Islet of Langerhans (tissue), 1 donor: ENCODE data around the gene TLX2.

Experiments
- FAIRE-seq: peaks from one replicate; lab custom pipeline; 2011; peaks lifted over from hg19 to GRCh38; lab: Jason Lieb, UNC

The TLX2 gene

DNA sequence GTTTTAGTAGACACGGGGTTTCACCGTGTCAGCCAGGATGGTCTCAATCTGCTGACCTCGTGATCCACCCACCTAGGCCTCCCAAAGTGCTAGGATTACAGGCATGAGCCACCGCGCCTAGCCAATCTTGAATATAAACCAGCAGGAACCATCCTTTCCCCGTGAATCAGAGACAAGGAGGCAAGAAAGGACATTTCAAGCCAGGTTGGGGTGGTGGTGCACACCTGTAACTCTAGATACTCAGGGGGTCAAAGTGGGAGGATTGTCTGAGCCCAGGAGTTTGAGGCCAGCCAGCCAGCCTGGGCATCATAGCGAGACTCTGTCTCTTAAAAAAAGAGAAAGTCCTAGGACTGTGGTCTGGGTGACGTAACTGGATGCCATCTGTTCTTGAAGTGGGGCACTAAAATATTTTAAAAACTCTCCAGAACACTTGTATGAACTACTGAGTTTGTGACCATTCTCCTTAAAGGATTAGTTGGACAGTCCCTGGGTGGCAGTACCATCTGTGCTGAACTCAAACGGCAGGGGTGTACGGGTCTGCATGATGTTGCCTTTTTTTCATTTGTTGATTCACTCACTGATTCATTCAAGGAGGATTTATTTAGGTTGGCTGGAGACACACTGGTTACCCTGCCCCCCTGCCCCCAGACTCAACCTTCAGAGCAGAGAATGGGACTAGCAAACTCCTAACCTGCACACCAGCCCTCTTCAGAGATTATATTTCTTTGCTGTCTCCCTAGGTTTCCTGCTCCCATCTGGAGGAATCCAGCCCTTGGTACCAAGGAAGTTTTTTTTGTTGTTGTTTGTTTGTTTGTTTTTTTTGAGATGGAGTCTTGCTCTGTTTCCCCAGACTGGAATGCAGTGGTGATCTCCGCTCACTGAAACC, 2.9 kb upstream of the TLX2 start:
- no peak for FAIRE-seq

DNA sequence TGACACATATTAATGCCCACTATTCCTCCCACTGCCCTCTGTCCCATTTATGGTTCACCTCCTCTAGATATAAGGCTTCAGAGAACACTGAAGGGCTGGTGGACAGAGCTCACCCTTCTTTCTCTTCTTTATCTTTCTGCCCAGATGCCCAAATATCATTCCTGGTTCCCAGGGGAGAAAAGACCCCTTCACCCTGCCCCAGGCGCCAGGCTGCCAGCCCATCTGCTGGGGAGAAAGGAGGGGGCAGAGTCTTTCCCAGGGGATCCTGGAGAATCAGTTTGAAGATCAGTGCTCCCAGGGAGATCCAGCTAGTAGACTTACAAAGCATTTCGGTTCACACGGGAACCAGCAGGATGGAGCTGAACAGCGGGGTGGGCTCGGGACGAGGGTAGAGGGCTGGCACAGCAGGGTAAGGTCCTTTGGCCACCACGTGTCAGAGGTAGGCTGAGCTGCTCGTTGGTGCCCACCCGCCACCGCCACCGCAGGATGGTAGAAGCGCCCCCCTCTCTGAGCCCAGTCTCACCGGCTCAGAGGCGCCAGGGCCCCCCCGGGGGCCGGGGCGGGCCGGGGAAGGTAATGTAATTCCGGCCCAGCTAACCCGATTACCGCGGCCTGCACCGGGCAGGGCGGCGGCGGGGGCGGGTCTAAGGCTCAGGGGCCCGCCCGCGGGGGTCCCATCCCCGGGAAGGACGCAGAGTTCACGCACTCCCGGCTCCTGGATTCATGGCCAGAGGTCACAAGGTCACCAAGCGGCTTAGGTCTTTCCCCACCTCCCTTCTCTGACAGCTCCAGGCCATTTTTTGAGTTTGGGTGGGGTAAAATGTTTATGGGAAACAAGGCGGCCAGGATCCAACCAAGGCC, 1.3 kb upstream of the TLX2 start:
- FAIRE-seq, result no peak

DNA sequence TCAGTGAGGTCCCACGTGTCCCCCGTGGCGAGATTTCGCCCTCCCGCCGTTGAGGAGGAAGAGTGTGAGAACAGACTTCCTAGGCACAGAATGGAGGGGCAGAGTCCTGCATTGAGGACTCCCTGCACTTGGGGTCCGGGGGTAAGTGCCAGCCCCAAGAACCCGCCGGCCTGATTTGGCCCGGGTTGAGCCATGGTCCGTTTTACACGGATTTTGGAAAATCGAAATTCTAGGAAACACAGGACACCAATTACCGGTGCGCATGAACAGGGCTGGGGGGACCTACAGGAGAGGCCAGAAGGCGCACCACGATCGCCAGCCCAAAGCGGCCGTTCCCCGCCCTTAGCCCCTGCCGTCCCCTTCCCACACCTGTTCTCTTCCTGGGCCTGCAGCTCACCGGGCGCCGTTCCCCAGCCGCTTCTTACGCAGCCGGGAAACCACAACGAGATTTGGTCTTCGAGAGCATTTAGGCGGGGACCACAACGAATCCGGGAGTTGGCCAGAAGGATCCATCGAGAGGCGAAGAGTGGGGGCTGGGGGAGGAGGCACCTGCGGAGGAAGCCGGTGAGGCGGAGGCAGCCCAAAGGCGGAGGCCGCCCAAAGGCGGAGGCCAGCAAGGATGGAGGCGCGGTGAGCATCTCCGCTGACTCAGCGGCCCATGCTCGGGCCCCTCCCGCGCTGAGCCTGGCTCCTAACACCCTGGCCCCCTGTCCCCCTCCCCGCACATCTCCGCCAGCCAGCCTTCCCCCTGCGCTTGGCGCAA, 464 bp upstream of the TLX2 start:
- FAIRE-seq, result no peak

DNA sequence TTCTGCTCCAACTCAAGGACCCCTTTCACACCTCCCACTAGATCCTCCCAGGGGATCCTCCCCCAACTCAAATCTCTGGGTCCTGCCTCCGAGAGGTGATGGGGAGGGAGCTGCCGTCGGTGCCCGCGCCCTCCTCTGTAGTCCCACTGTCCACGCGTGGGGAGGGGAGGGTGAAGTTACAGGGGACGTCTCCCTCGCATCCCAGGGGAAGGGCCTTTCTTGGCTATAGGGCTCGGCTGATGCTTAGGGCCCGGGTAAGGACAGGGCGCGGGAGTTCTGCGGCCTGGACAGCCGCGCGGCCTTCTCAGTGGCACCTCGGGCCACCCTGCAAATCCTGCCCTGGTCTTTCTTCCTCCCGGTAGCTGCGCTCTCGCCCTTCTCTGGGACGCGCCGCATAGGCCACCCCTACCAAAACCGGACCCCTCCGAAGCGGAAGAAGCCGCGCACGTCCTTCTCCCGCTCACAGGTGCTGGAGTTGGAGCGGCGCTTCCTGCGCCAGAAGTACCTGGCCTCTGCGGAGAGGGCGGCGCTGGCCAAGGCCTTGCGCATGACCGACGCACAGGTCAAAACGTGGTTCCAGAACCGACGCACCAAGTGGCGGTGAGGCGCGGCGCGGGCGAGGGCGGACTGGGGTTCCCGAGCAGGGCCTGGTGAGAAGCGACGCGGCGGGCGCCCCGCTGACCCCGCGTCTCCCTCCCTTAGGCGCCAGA, 1.2 kb downstream of the TLX2 start:
- no peak for FAIRE-seq

DNA sequence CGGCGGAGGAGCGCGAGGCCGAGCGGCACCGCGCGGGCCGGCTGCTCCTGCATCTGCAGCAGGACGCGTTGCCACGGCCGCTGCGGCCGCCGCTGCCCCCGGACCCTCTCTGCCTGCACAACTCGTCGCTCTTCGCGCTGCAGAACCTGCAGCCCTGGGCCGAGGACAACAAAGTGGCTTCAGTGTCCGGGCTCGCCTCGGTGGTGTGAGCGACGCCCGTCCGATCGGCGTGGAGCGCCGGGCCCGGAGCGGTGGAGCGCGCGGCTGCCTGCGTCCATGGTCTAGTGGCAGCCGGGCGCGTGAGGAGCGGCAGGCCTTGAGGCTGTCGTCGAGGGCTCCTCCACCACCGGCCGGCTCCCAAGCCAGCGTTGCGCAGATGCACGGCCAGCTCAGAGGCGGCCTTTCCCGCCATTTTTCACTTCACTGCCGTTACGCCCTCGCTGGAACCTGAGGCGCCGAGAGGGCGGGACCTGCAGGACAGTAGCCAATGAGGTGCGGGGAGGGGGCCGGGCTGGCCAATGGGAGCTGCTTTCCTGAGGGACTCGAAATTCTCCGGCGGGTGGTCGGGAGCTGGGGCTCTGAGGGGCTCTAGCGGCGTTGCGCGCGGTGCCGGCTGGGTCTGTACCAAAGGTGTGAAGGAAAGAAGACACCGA, 1.9 kb downstream of the TLX2 start:
- no peak for FAIRE-seq

DNA sequence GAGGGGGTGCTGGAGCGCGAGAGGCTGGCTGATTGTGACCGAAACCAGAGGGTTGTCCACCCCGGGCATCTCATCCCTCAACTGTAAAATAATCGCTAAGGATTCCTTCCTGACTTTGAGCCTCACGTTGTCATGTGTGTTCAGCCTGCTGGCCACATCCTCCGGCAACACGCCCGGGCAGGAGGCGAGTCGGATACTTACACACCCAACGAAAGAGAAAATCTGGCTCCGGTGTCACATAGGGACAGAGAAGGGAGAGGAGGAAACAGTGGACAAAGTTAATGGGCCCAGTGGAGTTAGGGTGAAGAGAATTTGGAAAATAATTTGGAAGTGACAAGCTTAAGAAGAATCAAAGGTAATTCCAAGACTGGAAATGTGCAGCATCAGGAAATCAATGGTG, 2.4 kb downstream of the TLX2 start:
- no peak for FAIRE-seq

DNA sequence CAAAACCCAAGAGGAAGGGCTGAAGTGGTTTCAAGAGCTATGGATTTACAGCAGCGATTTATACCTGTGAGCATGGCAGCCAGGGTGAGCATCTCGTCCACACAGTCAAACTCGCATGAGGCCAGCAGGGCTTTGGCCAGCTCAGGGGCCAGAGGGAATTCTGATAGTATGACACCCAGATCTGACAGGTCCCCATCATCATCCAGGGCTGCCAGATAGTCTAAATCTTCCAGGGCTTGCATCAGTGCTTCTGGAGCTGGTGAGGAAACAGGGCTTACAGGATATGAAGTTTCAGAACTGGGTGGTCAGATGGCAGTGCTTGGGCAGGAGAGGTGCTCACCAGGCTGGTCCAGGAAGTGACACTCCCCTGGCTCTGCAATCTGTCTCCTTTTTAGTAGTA, 8.3 kb downstream of the TLX2 start:
- FAIRE-seq, result no peak

DNA sequence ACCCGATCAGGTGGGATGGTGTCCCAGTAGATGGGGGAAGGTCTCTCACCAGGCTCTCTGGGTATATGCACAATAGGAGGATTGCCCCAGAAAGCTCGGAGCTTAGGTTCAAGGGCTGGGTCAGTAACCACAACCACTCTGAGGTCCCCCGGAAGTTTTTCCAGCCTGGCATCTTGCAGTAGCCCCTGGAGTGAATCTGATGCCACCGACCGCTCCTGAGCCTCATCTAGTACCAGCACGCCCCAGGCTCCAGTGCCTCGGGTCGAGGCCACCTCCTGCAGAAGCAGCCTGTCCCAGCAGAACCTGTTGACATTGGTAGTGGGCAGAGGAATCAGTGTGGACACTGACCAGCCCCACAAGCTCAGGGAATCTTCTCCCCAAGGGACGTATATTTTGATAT, 9.8 kb downstream of the TLX2 start:
- FAIRE-seq, result no peak

DNA sequence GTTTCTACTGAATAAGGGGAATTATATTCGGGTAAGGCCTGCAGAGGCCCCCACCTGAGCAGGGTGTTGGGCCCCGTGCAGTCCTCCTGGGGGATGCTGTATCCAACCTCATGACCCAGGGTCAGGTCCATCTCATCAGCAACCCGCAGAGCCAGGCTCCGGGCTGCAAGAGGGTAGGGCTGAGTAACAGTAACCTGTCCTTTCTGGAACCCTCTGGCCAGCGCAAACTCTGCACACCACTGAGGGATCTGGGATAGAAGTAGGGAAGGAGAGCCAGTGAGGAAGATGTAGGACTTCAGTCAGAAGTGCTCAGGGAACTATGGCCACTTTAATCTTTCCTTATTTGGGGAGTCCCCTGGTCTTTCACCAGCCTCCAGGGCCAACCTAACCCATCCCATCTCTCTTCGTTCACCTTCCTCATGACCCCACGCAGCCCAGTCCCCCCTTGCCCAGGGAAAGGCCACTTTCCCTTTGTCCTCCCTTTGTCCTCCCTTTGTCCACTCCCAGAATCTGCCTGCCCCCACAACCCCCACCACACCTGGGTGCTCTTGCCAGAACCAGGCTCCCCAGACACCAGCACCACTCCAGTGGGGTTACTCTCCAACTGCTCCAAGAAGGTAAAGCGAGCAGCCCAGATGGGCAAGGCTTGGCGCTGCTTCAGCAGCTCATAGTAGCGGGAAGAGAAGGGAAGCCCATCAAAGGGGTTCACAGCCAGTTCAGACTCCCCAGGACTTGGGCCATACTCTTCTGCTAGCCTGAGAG, 10.9 kb downstream of the TLX2 start:
- FAIRE-seq, result no peak

DNA sequence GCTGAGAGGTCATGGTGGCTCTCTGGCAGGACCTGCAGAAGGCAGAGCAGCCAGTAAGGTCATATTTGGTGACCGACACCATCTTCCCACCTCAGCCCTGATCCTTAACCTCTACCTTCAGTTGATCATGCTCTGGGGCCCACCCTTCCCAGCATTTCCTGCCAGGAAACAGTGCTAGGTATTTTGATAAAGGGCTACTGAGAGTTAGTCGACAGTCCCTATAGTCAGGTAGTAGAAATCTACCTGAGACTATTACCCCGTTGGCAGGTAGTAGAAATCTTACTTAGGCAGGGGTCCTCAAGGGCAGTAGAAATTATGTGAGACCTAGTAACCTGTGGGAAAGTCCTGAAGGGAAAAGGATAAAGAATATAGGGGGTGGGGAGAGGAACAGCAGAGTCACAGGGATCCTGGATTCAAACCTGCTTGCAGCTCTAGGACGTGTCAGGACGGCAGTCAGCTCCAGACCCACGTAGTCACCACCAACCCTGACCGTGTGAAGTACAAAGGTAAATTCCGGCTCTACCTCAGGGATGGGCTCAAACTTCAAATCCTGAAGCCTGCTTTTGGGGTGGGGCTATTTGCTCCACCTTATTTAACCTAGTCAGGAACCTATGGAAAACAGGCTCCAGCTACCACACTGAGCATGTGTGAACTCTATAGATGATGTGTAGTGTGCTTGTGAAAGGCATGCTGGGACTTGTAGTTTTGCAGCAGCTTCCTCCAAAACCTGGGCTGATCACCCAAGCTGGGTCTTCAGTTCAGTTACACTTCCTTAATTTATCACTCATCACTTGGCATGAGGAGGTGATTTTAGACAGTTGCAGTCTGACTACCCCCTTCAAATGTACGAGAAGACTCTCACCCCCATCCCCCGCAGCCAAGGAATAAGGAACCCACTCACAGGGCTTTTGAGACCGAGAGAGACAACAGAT, 11.7 kb downstream of the TLX2 start, which contains the start of gene DQX1:
Gene DQX1 (minus strand): TSS at position 515 of the 932 bp plus-strand sequence. CDS start 502 bp downstream, at position 13.
- FAIRE-seq, result no peak

DNA sequence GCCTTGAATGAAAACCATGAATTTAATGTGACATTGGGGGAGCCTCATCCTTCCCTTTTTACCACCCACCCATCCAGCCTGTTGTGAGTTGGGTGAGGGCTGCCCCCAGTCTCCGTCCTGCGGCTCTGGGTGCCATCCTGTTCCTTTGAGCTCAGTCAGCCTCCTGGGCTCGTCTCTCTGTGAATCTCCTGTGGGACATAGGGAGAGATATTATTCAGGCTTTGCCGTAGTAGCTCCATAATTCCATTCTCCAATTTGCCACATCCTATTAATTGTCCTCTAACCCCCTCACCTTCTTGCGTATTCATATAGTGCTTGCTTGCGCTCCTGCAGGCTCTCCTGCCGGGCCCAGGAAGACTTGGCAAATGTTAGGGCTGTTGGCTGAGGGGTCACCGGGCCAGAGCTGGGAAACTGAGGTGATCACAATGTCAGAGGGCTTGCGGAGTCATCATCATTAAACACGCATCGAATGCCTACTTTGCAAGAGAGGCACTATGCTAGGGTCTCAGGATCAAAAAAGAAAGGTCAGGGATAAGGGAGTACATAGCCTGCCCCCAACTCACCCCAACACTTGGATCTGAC, 12.5 kb downstream of the TLX2 start:
- no peak for FAIRE-seq

DNA sequence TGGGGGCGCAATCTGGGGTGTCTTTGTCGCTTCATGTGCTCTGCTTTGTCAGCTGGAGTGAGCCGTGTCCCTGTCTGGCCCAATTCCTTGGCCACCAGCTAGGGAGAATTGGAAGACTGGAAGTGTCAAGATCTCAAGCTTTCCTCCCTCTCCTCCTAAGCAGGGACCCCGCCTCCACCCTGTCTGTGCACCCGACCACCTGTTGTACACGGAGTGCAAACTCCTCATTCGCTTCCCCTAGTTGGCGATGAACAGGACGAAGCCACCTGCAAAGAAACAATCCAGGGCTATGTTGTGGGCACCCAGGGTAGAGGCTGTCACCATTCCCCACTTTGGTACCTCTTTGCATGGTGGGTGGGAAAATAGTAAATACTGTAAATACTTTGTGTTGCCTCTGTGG, 13.5 kb downstream of the TLX2 start:
- no peak for FAIRE-seq

DNA sequence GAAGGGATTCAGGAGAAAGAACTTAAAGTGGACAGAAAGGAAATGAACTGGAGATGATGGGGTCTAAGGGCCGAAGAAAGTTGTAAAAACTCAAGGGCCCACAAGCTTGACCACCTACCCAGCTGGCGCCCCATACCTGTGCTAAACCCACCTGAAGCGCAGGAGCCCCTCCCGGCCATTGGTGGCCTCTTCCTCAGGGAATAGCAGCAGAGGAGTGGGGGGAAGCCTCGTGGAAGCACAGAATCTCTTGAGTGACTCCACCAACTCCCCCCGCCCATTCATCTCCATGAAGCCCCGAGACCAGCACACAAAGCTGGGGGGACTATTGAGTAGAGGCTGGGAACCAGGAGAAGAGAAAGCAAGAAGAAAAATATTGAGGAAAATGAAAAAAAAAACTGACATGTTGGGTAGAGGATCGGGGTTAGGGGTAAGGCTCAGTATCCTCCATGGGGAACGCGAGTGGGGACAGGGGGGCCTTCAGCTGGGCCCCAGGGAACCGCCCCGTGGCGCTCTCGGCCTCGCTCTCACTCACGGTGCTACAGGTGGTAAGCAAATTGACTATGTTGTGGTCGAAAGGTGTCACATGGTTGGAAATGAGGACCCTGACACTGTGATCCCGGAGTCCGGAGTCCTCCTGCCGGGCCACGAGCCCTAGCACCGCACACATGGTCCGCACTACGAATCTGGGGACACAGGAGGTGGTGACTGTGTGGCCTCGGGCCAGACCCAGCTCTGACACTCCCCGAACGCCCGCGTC, 14.5 kb downstream of the TLX2 start:
- no peak for FAIRE-seq

DNA sequence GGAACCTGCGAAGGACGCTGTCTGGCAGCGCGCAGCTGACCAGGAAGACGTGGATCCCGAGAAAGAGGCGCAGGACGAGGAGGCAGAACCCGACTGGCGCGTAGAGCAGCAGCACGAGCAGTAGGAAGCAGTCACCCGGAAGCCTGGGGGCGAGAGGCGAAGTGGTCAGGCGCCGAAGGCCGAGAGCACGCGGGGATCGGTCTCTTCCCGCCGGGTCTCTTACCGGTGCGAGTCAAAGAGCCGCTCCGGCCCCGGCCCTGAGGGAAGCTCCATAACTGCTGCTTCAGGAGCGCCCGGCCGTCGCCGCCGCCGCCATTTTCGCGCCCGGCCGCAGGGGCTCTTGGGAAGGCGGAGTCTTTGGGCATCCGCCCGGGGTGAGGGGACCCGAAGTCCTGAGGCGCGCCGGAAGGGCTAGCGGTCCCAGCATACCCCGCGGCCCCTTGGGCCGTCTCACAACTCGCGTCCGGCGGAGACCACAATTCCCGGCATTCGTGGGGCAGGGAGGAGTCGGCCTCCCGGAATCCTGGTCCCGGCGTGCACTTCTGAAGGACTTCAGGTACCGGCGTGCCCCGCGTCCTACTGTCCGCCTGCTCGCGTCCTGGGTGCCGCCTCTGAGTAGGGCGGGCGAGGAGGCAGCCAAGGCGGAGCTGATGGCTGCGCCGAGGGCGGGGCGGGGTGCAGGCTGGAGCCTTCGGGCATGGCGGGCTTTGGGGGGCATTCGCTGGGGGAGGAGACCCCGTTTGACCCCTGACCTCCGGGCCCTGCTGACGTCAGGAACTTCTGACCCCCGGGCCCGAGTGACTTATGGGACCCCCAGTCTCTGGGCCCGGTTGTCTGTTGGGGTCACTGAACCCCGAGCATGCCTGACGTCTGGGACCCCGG, 15.3 kb downstream of the TLX2 start, which contains the start of the genes AUP1 and HTRA2:
Gene AUP1 (minus strand): TSS at position 350 of the 882 bp plus-strand sequence. CDS start 77 bp downstream, at position 273.
Gene HTRA2 (plus strand): TSS at position 577 of the 882 bp plus-strand sequence. CDS start 74 bp downstream, at position 651.
- FAIRE-seq, result no peak

DNA sequence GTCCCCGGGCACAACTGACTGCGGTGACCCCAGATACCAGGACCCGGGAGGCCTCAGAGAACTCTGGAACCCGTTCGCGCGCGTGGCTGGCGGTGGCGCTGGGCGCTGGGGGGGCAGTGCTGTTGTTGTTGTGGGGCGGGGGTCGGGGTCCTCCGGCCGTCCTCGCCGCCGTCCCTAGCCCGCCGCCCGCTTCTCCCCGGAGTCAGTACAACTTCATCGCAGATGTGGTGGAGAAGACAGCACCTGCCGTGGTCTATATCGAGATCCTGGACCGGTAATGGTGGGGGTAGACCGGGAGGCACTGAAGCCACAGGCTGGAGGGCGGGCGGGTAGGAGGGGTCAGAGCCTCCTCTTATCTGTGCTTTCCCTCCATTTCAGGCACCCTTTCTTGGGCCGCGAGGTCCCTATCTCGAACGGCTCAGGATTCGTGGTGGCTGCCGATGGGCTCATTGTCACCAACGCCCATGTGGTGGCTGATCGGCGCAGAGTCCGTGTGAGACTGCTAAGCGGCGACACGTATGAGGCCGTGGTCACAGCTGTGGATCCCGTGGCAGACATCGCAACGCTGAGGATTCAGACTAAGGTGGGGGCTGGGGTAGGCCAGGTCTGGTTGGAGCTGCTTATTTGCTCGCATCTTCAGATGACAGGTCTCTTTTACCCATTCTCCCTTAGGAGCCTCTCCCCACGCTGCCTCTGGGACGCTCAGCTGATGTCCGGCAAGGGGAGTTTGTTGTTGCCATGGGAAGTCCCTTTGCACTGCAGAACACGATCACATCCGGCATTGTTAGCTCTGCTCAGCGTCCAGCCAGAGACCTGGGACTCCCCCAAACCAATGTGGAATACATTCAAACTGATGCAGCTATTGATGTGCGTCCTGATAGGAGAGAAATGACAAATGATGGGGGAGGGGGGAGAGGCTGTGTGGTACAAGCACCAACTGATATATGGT, 16.3 kb downstream of the TLX2 start:
- FAIRE-seq, result no peak

DNA sequence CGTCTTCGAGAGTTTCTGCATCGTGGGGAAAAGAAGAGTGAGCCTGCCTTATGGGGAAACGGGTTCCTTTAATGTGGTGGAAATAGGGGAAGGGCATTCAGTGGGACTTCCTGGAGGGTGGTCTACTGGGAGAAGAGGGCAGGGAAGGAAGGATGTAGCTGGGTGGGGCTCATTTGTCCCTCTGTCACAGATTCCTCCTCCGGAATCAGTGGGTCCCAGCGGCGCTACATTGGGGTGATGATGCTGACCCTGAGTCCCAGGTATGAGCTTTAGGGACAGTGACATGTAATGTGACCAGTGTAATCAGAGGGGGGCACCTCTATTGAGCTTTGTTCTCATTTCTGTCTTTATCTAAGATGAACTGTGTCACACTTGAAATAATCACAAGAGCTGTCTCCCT, 17.4 kb downstream of the TLX2 start:
- no peak for FAIRE-seq
